HS-27A (cell line): Measurements from ENCODE around the gene LINC01488.

Experiments
- DNase-seq: peaks from one replicate; pipeline ENCODE4 v3.0.0-alpha.2; 2012; ENCODE audit warnings: low read depth, missing footprints

The LINC01488 gene

DNA sequence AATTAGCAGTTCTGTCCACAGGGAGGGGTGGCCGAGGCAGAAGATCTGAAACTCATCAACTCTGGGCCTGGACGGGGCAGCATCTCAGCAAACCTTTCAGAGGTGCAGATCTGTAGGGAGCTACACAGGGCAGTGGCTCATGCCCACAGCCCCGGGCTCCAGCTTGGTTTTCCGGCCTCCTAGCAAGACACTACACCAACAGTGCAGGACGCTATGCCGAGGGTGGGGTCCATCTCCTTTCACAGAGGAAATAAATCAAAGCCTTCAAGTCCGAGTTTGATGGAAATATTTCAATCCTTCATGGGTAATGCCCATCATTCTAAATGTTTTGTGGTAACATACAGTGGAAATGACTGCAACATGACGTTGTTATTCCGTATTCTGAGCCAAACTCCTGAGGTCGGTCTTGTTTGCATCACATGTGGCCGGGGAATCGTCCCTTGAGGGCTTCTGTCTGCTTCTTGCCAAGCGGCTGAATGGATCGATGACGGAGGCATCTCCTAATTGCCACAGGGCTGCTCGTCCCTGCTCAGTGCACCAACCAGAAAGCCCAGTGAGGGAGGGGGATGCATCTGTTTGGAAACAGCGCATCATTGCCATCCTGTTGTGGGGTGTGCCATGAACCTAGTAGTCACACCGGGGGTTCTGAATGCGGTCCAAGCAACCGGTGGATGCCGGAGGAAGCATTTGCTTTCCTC lies 30.0 kb downstream of the LINC01488 start:
- no peak for DNase-seq

DNA sequence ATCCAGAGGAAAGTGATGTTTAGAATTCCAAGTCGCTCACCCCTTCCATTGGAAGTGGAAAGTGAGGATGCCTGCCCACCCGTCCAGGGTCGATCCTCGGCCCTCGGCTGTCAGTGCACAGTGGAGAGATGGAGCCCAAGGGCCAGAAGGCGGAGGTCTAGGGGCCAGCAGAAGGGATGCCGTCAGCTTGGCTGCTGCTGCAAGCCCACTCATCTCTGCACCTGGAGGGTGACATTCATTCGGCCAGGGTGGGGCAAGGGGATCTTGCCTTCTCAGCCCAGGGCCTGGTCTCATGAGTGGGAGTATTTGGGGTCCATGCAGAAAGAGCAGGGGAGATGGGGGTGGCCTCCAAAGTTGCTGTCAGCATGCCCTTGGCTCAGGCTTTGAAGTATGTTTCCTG lies 30.7 kb downstream of the LINC01488 start:
- DNase-seq, result no peak

- no peak for DNase-seq
Measured at GRCh38 chr11:69512790-69513189, 31.3 kb downstream of the LINC01488 start.

GRCh38 chr11:69513196-69513595 lies 31.7 kb downstream of the LINC01488 start:
- no peak for DNase-seq

DNA sequence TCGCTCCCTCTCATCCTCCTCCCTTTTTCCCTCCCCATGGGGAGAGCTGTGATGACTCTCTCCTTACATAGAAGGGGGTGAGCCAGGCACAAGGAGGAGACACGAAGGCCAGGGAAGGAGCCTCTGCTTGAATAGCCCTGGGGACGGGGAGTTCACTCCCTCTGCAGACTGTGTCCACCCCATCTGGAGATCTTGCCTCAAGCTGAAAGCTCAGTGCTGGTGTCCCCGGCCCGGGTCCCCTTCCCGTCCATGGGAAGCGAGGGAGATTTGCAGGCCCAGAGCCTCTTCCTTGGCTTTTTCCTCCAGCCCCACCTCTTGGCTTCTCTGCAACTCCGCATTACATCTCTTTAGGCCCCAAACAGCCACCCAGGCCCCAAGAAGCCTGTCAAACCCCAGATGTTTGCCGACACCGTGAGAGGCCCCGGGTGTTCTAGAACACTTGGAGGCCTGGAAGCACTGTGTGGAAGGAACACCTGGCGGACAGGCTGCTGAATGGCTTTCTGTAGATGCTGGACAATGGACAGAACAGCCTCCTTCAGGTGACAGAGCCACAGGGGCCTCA lies 32.3 kb downstream of the LINC01488 start:
- no peak for DNase-seq

GRCh38 chr11:69514771-69515170 lies 33.3 kb downstream of the LINC01488 start:
- DNase-seq, result no peak

DNA sequence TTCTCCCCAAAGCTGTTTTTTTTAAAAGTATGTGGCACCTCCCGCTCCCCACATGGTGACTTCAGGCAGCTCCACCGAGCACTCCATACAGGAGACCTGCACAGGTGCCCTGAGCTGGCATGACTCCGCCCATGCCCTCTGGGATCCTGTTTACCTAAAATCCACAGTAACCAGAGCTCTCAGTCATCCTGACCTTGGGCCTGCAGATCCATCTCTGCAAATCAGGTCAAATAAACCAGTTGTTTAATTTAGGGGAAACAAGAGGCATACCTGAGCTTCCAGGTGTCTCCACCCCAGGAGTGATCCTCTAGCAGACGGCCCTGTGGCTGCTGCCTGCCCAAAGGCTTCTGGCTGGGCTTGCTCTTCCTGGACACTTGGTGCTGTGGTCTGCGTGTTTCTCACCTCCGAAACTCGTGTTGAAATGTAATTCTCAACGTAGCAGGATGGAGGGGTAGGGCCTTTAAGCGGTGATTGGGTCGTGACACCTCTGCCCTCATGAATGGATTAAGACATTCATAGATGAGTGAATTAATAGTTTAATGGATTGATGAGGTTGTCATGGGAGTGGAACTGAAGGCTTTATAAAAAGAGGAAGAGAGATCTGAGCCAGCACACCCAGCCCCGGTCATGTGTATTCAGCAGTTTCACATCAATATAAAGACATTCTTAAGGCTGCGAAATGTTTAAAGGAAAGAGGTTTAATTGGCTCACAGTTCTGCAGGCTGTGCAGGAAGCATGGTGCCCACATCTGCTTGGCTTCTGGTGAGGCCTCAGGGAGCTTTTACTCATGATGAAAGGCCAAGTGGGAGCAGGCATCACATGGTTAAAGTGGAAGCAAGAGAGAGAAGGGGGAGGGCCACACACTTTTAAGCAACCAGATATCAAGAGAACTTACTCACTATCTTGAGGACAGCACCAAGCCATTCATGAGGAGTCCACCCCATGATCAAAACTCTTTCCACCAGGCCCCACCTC lies 34.1 kb downstream of the LINC01488 start:
- DNase-seq, result no peak

DNA sequence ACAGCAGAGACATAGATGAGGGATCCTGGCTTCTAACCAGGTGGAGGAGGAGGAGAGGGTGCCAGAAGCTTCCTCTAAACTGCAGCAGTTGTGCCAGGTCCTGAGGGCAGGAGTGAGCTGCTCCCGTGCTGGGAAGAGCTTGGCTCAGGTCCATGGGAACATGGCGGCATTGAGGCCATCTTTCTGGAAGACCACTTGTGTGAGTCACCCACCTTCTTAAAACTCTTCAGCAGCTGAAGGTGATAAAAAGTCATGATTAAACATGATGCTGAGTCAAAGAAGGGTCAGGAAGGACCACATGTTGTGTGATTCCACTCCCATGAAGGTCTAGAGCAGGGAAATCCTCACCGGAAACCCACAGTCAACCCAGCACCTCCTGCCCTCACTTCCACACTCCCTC lies 35.1 kb downstream of the LINC01488 start:
- no peak for DNase-seq

- DNase-seq, result peak; percentile 47
Measured at GRCh38 chr11:69518081-69518950, 36.9 kb downstream of the LINC01488 start.

GRCh38 chr11:69520186-69520916 lies 38.9 kb downstream of the LINC01488 start:
- DNase-seq, result no peak

DNA sequence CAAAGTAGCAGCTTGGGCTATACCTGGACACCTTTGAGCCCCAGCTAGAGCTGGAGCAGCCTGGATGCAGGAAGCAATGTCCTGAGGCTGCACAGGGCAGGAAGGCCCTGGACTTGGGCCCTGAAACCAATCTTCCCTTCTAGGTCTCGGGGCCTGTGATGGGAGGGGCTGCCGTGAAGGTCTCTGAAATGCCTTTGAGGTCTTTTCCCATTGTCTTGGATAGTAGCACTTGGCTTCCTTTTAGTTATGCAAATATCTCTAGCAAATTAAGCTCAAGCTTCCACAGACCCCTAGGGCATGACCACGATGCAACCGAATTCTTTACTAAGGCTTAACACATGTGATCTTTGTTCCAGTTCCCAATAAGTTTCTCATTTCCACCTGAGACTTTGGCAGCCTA lies 40.0 kb downstream of the LINC01488 start:
- DNase-seq, result no peak

DNA sequence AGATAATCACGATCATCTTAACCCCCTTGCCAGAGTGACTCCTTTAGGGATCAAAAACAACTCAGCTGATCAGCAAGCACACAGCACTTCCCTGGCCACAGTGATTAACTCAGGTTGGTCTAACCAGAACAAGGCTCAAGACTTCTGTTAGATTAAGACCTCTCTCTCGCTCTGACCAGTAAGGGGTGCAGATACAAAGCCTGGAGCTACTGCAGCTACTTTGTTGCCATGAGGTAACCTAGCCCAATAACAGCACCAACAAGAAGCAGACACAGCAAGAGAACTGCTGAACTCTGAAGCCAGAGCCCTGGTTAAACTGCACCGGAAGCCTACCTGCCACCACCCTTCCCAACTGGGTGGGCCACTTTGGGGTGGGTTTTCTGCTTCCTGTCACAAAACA lies 42.0 kb downstream of the LINC01488 start:
- DNase-seq, result no peak

DNA sequence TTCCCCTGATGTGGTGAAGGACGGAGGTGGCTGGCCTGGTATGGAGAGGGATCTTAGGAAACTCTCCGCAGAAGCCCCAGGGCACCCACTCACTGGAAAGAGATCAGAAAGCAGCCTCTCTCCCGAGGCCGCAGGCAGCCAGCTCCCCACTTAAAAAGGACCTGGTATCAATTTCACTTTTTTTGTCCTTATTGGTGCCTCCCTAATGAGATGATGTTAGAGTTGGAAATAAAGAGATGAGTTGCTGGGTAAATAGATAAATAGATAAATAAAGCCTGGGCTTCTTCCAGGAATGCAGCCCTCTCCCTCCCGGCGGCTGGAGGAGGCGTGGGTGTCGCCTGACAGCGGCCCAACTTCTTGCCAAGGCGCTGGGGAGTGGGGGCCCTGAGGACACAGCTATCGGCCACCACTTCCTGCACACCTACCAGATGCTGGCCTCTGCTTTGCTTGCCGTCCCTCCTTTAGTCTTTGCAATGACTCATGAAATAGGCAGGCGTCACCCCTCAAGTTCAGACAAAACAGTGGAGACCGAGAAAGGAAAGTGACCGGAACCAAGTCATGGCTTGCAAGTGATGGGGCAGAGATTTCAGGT lies 42.9 kb downstream of the LINC01488 start:
- DNase-seq, result no peak

DNA sequence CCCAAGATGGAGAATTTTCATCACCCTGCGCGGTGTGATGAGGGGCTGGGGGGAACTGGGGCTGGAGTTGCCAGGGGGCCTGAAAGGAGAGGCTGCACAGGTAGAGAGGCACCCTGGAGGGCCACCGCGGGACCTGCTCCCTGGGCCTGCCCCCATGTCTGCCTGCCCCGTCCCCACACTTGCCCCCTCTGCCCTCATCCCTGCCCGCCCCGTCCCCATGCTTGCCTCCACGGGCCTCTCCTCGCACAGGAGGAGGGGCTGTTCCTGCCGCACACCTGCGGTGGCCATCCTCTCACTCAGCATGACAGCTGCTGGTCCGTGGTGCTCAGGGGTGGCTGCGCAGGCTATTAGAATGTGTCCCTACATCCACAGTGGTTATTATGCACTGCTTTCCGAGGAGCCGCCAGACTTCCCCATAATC lies 43.5 kb downstream of the LINC01488 start:
- DNase-seq, result no peak

GRCh38 chr11:69525516-69526452 lies 44.3 kb downstream of the LINC01488 start:
- DNase-seq, result no peak

- no peak for DNase-seq
Measured at GRCh38 chr11:69526453-69526810, 45.0 kb downstream of the LINC01488 start.

GRCh38 chr11:69529001-69529400 lies 47.5 kb downstream of the LINC01488 start:
- DNase-seq, result no peak

- no peak for DNase-seq
Measured at GRCh38 chr11:69530278-69531070, 49.0 kb downstream of the LINC01488 start.
